HG03354 (cell line): ENCODE data around the gene ZNF467.

Source experiments
- ATAC-seq: cut with Tn5 transposase; IDR thresholded peaks from one replicate; pipeline ENCODE4 v1.9.1; 2021; ENCODE audit warnings: mild to moderate bottlenecking; ENCODE audit not compliant: unreplicated experiment, poor library complexity, severe bottlenecking

The ZNF467 gene

GRCh38 chr7:149811221-149811620 lies 37.8 kb upstream of the ZNF467 start:
- no peak for ATAC-seq

DNA sequence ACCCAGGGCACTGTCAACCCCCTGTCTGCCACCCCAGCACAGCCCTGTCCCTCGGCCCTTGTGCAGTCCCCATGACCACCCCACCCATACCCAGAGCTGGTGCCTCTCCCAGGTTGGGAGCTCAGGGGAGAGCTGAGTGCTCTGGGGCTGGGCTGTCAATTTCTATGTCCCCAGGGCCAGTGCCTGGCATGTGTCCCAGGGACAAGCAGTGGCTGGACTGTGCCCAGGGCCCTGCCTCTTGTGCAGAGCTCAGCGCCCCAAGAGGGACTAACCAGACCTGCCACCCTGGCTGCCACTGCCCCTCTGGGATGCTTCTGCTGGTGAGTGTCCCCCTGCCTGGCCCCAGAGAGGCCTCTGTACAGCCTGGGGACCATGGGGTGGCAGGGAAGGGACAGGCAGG lies 35.8 kb upstream of the ZNF467 start:
- ATAC-seq = no peak

DNA sequence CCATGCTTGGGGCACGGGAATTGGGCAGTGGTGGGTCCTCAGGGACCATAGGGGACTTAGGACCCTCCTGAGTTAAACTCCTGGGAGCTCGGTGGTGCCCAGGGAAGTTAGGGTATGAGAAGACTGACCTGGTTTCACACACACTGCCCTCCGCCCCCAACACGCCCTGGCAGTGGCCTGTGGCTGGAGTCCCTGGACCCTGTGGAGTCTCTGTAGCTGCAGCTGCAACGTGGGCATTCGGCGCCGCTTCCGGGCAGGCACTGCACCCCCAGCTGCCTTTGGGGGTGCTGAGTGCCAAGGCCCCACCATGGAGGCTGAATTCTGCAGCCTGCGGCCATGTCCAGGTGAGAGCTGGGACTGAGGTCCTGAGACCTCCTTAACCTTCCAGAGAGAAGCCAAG lies 34.9 kb upstream of the ZNF467 start:
- no peak for ATAC-seq

DNA sequence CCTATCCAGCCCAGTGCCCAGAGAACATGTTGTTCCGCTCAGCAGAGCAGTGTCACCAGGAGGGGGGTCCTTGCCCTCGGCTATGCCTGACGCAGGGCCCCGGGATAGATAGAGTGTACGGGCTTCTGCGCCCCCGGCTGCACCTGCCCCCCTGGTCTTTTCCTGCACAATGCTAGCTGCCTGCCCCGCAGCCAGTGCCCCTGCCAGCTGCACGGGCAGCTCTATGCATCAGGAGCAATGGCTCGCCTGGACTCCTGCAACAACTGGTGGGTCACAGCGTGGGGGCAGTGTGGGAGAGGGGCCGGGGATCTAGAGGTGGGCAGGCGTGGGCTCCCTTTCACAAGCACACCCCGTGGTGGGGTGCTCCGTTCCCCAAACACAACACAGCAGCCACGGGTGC lies 33.3 kb upstream of the ZNF467 start:
- ATAC-seq = no peak

GRCh38 chr7:149804106-149804505 lies 30.7 kb upstream of the ZNF467 start:
- no peak for ATAC-seq

DNA sequence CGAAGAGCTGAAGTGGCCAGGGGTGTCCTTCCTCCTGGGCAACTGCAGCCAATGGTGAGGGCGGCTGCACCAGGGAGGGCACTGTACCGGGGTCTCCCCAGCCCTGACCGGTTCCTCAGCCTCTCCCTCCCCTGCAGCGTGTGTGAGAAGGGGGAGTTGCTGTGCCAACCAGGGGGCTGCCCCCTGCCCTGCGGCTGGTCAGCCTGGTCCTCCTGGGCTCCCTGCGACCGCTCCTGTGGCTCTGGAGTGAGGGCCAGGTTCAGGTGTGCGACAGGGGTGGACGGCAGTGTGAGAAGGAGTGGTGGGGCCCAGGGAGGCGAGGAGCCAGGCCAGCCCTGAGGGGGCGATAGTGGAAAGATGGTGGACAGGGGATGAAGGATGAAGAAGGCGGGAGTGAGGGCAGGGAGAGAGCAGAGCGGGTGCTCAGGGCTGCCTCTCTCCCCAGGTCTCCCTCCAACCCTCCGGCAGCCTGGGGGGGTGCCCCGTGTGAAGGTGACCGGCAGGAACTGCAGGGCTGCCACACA lies 30.2 kb upstream of the ZNF467 start:
- no peak for ATAC-seq

DNA sequence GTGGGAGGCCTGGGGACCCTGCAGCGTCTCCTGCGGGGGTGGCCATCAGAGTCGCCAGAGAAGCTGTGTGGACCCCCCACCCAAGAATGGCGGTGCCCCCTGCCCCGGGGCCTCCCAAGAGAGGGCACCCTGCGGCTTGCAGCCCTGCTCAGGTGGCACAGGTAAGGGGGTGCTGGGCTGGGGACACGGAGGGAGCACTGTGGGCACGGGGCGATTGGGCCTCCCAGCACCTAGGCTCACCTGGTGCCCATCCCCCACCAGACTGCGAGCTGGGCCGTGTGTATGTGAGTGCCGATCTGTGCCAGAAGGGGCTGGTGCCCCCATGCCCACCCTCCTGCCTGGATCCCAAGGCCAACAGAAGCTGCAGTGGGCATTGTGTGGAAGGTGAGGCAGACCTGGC lies 29.6 kb upstream of the ZNF467 start:
- ATAC-seq = no peak

DNA sequence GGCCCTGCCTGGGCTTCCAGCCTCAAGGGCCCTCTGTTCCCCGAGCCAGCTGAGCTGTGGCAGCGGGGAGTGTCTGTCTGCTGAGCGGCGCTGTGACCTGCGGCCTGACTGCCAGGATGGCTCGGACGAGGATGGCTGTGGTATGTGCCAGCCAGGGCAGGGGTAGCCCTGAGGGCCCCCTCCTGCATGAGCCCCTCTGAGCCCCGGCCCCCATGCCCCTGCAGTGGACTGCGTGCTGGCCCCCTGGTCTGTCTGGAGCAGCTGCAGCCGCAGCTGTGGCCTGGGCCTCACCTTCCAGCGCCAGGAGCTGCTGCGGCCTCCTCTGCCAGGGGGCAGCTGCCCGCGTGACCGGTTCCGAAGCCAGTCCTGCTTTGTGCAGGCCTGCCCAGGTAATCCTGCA lies 28.4 kb upstream of the ZNF467 start:
- ATAC-seq = no peak

DNA sequence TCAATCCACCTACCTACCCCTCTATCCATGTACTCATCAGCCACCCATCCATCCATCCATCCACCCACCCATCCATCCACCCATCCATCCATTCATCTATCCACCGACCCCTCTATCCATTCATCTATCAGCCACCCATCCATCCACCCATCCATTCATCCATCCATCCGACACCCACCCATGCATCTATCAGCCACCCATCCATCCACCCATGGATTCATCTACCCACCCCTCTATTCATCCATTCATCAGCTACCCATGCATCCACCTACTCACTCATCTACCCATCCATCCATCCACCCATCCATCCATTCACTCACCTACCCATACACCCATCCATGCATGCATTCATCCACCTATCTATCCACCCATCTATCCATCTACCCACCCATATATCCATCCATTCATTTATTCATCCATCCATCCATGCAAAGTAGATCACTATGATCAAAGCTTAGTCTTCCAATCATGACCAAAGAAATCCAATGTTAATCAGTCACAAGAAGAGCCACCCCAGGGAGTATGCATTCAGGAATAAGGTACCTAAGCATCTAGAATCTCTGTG lies 27.7 kb upstream of the ZNF467 start:
- no peak for ATAC-seq

DNA sequence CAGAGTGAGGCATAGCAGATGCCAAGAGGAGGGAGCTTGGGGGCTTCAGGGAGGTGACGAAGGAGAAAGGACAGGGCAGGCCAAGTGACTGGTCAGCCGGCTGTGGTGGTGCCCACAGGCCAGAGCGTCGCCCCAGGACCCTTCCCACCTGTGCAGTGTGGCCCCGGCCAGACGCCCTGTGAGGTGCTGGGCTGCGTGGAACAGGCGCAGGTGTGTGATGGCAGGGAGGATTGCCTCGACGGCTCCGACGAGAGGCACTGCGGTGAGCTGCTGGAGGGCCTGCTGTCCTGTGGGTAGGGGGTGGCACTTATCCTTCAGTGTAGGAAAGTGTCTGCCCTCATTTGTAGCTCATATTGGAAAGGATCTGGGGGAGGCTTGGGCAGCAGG lies 26.8 kb upstream of the ZNF467 start:
- no peak for ATAC-seq

- peak; percentile 50 for ATAC-seq
Measured at GRCh38 chr7:149799397-149800168, 26.2 kb upstream of the ZNF467 start.

GRCh38 chr7:149797771-149798170 lies 24.4 kb upstream of the ZNF467 start:
- ATAC-seq = no peak

- ATAC-seq = no peak
Measured at GRCh38 chr7:149796287-149796860, 23.0 kb upstream of the ZNF467 start.

DNA sequence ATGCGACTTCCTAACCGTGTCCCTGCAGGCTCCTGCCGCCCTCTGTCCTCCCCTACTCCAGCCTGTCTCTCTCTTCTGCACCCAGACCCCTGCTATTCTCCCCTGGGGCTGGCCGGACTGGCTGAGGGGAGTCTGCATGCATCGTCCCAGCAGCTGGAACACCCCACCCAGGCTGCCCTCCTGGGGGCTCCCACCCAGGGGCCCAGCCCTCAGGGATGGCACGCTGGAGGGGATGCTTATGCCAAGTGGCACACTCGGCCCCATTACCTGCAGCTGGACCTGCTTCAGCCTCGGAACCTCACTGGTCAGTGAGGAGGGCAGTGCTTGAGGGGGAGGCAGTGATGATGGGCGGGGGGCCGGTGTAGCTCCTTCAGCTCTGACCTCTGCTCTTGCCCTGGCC lies 21.7 kb upstream of the ZNF467 start:
- no peak for ATAC-seq

DNA sequence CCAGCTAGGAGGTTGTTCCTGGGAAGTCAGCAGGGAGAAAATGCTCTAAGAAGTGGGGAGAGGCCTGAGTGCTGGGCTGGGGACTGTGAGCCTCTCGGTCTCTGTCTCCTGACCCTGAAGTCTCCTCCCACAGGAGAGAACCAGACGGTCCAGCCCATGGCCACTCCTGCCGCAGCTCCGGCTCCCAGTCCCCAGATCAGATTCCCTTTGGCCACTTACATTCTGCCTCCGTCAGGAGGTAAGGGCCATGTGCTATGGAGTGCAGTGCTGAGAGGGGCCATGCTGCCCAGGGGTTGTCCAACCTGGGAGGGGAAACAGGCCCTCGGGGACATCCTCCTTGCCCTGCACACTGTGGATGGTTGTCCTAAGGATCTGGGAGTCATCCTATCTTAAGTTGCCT lies 21.3 kb upstream of the ZNF467 start:
- ATAC-seq = no peak

GRCh38 chr7:149793261-149793660 lies 19.9 kb upstream of the ZNF467 start:
- ATAC-seq = no peak

DNA sequence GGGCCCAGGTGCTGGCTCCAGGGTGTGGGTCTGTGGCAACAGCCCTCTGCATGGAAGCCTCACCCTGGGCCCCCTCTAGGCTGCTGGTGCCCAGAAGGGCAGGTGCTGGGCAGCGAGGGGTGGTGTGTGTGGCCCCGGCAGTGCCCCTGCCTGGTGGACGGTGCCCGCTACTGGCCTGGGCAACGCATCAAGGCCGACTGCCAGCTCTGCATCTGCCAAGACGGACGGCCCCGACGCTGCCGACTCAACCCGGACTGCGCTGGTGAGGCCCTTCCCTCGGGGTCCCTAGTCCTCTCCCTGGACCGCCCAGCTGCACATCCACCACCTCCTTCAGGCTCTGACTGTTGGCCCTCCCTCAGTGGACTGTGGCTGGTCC lies 18.8 kb upstream of the ZNF467 start:
- ATAC-seq = no peak

GRCh38 chr7:149791411-149792219 lies 18.2 kb upstream of the ZNF467 start:
- ATAC-seq = no peak

DNA sequence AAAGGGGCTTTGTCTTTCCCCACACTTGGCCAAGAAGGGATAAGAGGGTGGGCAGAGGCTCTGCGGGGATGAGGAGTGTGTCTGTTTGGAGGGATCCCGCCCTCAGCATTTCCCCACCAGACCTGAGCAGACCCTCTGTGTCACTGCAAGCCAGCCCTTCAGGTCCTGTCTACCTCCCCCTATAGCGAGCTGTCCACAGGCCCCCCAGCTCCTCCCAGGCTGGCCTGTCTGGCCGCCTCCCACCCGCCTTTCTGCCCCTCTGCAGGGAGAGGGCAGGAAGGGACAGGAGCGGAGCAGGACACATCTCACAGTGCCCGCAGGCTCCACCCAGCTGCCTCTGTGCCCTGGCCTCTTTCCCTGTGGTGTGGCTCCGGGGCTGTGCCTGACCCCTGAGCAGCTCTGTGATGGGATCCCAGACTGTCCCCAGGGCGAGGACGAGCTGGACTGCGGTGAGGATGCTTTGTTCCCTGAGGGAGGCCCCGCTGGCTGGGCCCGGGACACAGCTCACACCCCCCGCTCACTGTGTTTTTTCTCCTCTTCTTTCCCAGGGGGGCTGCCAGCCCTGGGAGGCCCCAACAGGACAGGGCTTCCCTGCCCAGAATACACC lies 17.5 kb upstream of the ZNF467 start:
- ATAC-seq = no peak

- no peak for ATAC-seq
Measured at GRCh38 chr7:149790146-149790548, 16.8 kb upstream of the ZNF467 start.
